ENCODE data around the gene RBM12.

Gene RBM12

GRCh38 chr20:35630636-35631035, 34.1 kb downstream of the RBM12 start:
- CTCF ChIA-PET, result interaction anchor here (1.9 kb wide), 1 partner anchor 11 kb away, joined by 10 read pairs; no protein-coding TSS in a partner anchor
- H3K36me3 ChIP-seq (ENCODE audit: control insufficient read depth in 2 of 2, insufficient read depth in 1 of 2, low read length in 2 of 2), result peaks cover 12 to 68% of the 10 kb centered on the region in 2 experiments

DNA sequence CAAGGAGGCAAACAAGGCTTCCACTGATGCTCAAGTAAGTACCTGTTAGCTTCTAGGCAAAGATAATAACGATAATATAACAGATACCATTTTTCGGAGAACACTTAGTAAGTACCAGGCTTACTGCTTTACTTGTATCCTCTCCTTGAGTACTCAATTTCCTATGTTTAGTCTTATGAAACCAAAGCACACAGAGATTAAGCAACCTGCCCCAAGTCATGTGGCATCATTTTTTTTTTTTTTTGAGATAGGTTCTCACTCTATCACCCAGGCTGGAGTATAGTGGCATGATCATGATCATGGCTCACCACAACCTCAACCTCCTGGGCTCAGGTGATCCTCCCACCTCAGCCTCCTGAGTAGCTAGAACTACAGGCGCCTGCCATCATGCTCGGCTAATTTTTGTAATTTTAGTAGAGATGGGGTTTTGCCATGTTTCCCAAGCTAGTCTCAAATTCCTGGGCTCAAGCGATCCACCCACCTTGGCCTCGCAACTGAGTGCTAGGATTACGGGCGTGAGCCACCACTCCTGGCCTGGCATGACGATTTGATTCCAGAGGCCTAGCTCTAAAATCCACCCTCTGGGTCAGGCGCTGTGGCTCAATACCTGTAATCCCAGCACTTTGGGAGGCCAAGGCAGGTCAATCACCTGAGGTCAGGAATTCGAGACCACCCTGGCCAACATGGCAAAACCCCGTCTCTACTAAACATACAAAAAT, 35.1 kb downstream of the RBM12 start:
- Histone ChIP-seq H3K9me3 (ENCODE audit: control insufficient read depth, insufficient read depth, low read depth, low read length) (no peaks in the 10 kb centered on the region), H3K27ac (ENCODE audit: extremely low read depth, low read depth, low read length) (no peak overlapping the region), H3K4me1 (ENCODE audit: control insufficient read depth, insufficient read depth, low read length) (no peaks in the 10 kb centered on the region), H3K4me3 (ENCODE audit: low read depth, low read length) (no peak overlapping the region), H3K36me3 (ENCODE audit: control insufficient read depth in 2 of 2, insufficient read depth in 1 of 2, low read length in 2 of 2) (peaks cover 19 to 75% of the 10 kb centered on the region in 2 experiments)
- ChIA-PET CTCF (interaction anchor here (0.6 to 1.9 kb wide), 5 partner anchors 8 to 104 kb away, joined by 3 to 10 read pairs (median 5); no protein-coding TSS in a partner anchor), POLR2A (no interaction called here)
- no peak for TF ChIP-seq ZNF121 (tag by site-specific recombination; IDR thresholded peaks at IDR 0.05)
- TF ChIP-seq ZNF654 (tag by site-specific recombination; IDR thresholded peaks at IDR 0.05; ENCODE audit: low read depth), result no peak
- no peak for TF ChIP-seq ZFP41 (tag by site-specific recombination; IDR thresholded peaks at IDR 0.05; ENCODE audit: borderline replicate concordance)
- TF ChIP-seq TSHZ1 (tag by site-specific recombination; IDR thresholded peaks at IDR 0.05; ENCODE audit: borderline replicate concordance), result no peak
- no peak for TF ChIP-seq REST (tag by site-specific recombination; IDR thresholded peaks at IDR 0.05)

More at GRCh38 chr20:35630636-35631035, 34.1 kb downstream of the RBM12 start:
- Histone ChIP-seq H3K4me3 (ENCODE audit: low read depth, low read length) (no peak overlapping the region), H3K27ac (ENCODE audit: extremely low read depth, low read depth, low read length) (no peak overlapping the region), H3K9me3 (ENCODE audit: control insufficient read depth, insufficient read depth, low read depth, low read length) (no peaks in the 10 kb centered on the region), H3K4me1 (ENCODE audit: control insufficient read depth, insufficient read depth, low read length) (no peaks in the 10 kb centered on the region)
- no peak for TF ChIP-seq ZFP69B (tag by site-specific recombination; IDR thresholded peaks at IDR 0.05)
- POLR2A ChIA-PET, result interaction anchor here (1.4 kb wide), 1 partner anchor 11 kb away, joined by 4 read pairs; no protein-coding TSS in a partner anchor

GRCh38 chr20:35627121-35627520, 37.6 kb downstream of the RBM12 start:
- Histone ChIP-seq H3K36me3 (ENCODE audit: control insufficient read depth in 2 of 2, insufficient read depth in 1 of 2, low read length in 2 of 2) (peaks cover 24 to 68% of the 10 kb centered on the region in 2 experiments), H3K4me3 (ENCODE audit: low read depth, low read length) (no peak overlapping the region), H3K4me1 (ENCODE audit: control insufficient read depth, insufficient read depth, low read length) (no peaks in the 10 kb centered on the region), H3K9me3 (ENCODE audit: control insufficient read depth, insufficient read depth, low read depth, low read length) (no peaks in the 10 kb centered on the region), H3K27ac (ENCODE audit: extremely low read depth, low read depth, low read length) (no peak overlapping the region)
- POLR2A ChIA-PET, result interaction anchor here (0.7 kb wide), 1 partner anchor 60 kb away, joined by 6 read pairs; no protein-coding TSS in a partner anchor
- TF ChIP-seq KLF8 (tag by site-specific recombination; IDR thresholded peaks at IDR 0.05) (no peak), ZNF488 (tag by site-specific recombination; IDR thresholded peaks at IDR 0.05) (no peak), ZNF600 (tag by site-specific recombination; IDR thresholded peaks at IDR 0.05) (peak; percentile 53; the same call in 1 of the 2 replicates)
- CTCF ChIA-PET, result interaction anchor here (0.8 to 1.1 kb wide), 2 partner anchors 8 to 117 kb away, joined by 3 read pairs; no protein-coding TSS in a partner anchor

Data from HEK293 (cell line).